ENCODE results near the gene GAREM1. TPM values are rescaled to one million over a fixed set of nuclear protein-coding genes. Genes with fewer than 3 reads are reported as not detected.
A peak's percentile ranks its signal among the peaks of the same experiment; 100 is the strongest.

The GAREM1 gene
- total and polyA plus RNA-seq, 2 donors (not counting 3 experiments of a cell fraction or from before 2014, with no cell fraction given), result 0.69 to 1.0 TPM

DNA sequence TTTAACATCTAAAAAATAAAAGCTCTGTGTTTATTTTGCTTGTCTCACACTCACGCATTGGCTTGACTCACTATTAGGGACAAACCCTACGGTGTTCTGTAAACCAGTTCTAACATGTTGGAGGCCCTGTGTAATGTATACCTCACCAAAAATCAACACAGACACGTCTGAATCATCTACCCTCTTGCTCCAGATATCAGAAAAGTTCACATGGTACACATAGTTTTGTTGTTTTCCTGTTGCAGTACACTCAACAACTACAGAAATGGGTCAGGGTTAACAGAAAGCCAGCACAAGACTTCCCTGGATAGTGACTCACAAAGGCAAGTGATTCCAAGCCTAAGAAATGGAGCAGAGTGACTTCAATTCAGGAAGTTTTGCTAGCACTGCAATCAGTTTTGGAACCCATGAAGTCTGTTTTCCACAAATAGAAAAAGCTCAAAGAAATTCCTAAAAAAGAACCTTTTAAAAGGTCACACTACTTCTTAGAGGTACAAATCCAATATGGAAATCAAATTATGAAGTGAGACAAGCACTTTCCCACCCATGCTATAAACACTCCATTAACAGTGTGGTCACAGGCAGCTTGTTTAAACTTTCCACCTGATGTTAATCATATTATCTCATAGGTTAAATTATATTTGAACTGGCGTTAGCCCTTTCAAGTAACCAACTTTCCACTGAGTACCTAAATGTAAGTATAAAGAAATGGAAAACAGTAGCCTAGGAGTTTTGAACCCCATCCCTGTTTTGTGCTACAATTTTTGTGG is 87.4 kb downstream of the GAREM1 start:
- intact Hi-C loops (cut with micrococcal nuclease), result loop anchor here (1.0 to 2.0 kb wide), 2 partner anchors 32 to 87 kb away; partner anchors contain the start of gene GAREM1
- POLR2A ChIA-PET, result no interaction called here
- BruUV-seq (replicated peaks), result TSS peak; percentile 30

More for the DNA sequence above, 87.4 kb downstream of the GAREM1 start:
- no peaks in the 10 kb centered on the region for H3K9me3 ChIP-seq (replicated peaks; ENCODE audit: control insufficient read depth, insufficient read depth, low read length)
- FAIRE-seq, result peak; percentile 100
- H2AFZ ChIP-seq (ENCODE audit: low read depth, low read length), result peak overlapping the region; percentile 18
- H3K9me1 ChIP-seq (replicated peaks; ENCODE audit: control insufficient read depth, extremely low read depth, insufficient read depth, low read length), result no peaks in the 10 kb centered on the region
- dilution Hi-C loops (cut with MboI; ENCODE audit: extremely low pct_ligation_motif_present, low sequenced_read_pairs), result no loop called here
- peak; percentile 99 for DNase-seq (ENCODE audit: low read depth, low spot score)
- peaks cover 30% of the 10 kb centered on the region for H3K4me1 ChIP-seq (ENCODE audit: control insufficient read depth, extremely low read depth, insufficient read depth, low read length)
- no peak overlapping the region for H3K4me3 ChIP-seq (replicated peaks in 1 of 3; ENCODE audit: insufficient read depth in 1 of 3, low read depth in 1 of 3, low read length in 3 of 3)
- peak overlapping the region; percentile 85 for H3K27ac ChIP-seq (ENCODE audit: insufficient read depth, low read depth, low read length)
- CTCF ChIA-PET, result interaction anchor here (0.8 to 1.9 kb wide), 8 partner anchors 9 to 169 kb away, joined by 3 to 14 read pairs (median 3); partner anchors contain the start of gene GAREM1
- H3K4me2 ChIP-seq (ENCODE audit: insufficient read depth, low read length), result peak overlapping the region; percentile 77
- no peaks in the 10 kb centered on the region for H3K27me3 ChIP-seq (ENCODE audit: control insufficient read depth in 2 of 2, insufficient read depth in 2 of 2, low read length in 2 of 2)
- no peaks in the 10 kb centered on the region for H3K79me2 ChIP-seq (ENCODE audit: control insufficient read depth, insufficient read depth, low read length)
- H3K9ac ChIP-seq (replicated peaks; ENCODE audit: extremely low read depth, insufficient read depth, low read length), result peak overlapping the region; percentile 57
- TF ChIP-seq FOS (IDR thresholded peaks at IDR 0.05; ENCODE audit: borderline replicate concordance, insufficient read depth, low read length) (peak; percentile 98), MAX (IDR thresholded peaks at IDR 0.05; ENCODE audit: insufficient read depth, insufficient read length) (no peak), POLR2A (IDR thresholded peaks at IDR 0.05; ENCODE audit: low read depth, low read length) (no peak), POLR2AphosphoS5 (IDR thresholded peaks at IDR 0.05; ENCODE audit: insufficient read depth, low read depth, low read length) (peak; percentile 78), MYC (IDR thresholded peaks at IDR 0.05; ENCODE audit: low read depth, low read length) (peak; percentile 3), JUN (IDR thresholded peaks at IDR 0.05; ENCODE audit: borderline replicate concordance, insufficient read depth, insufficient read length, low read depth) (peak; percentile 84), EZH2 (IDR thresholded peaks at IDR 0.05; ENCODE audit: borderline replicate concordance, low read depth, low read length, severe bottlenecking) (no peak), GATA2 (IDR thresholded peaks at IDR 0.05; ENCODE audit: insufficient read depth, insufficient read length, low read depth, low read length) (peak; percentile 87)
- TF ChIP-seq, protein P1, sequence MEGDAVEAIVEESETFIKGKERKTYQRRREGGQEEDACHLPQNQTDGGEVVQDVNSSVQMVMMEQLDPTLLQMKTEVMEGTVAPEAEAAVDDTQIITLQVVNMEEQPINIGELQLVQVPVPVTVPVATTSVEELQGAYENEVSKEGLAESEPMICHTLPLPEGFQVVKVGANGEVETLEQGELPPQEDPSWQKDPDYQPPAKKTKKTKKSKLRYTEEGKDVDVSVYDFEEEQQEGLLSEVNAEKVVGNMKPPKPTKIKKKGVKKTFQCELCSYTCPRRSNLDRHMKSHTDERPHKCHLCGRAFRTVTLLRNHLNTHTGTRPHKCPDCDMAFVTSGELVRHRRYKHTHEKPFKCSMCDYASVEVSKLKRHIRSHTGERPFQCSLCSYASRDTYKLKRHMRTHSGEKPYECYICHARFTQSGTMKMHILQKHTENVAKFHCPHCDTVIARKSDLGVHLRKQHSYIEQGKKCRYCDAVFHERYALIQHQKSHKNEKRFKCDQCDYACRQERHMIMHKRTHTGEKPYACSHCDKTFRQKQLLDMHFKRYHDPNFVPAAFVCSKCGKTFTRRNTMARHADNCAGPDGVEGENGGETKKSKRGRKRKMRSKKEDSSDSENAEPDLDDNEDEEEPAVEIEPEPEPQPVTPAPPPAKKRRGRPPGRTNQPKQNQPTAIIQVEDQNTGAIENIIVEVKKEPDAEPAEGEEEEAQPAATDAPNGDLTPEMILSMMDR (IDR thresholded peaks at IDR 0.05; ENCODE audit: extremely low read depth in 1 of 2, insufficient read depth in 1 of 2, low read depth in 1 of 2, low read length in 2 of 2), result no peak
- no peaks in the 10 kb centered on the region for H3K36me3 ChIP-seq (ENCODE audit: control insufficient read depth in 2 of 2, extremely low read depth in 1 of 2, insufficient read depth in 2 of 2, low read length in 2 of 2)
- no peaks in the 10 kb centered on the region for H4K20me1 ChIP-seq (replicated peaks; ENCODE audit: control insufficient read depth, extremely low read depth, insufficient read depth, low read length)

Measured in endothelial cell of umbilical vein (primary cell).